ENCODE data around the gene MED14.

The MED14 gene

GRCh38 chrX:40755291-40756249, 20.2 kb upstream of the MED14 start:
- no peak for DNase-seq (ENCODE audit: low read depth)
- TF ChIP-seq CTCF (IDR thresholded peaks at IDR 0.05; ENCODE audit: control insufficient read depth, insufficient read depth, low read depth, low read length, missing control alignments), result no peak
- no peak overlapping the region for H3K4me3 ChIP-seq (ENCODE audit: control insufficient read depth, low read depth, low read length)

- no peak for TF ChIP-seq CTCF (IDR thresholded peaks at IDR 0.05; ENCODE audit: control insufficient read depth, insufficient read depth, low read depth, low read length, missing control alignments)
- DNase-seq (ENCODE audit: low read depth), result no peak
- H3K4me3 ChIP-seq (ENCODE audit: control insufficient read depth, low read depth, low read length), result no peak overlapping the region
Observed at GRCh38 chrX:40749681-40750494, 14.5 kb upstream of the MED14 start.

- DNase-seq (ENCODE audit: low read depth), result no peak
- no peak for TF ChIP-seq CTCF (IDR thresholded peaks at IDR 0.05; ENCODE audit: control insufficient read depth, insufficient read depth, low read depth, low read length, missing control alignments)
- no peak overlapping the region for H3K4me3 ChIP-seq (ENCODE audit: control insufficient read depth, low read depth, low read length)
Observed at GRCh38 chrX:40748977-40749376, 13.6 kb upstream of the MED14 start.

GRCh38 chrX:40746521-40746920, 11.2 kb upstream of the MED14 start:
- no peak for TF ChIP-seq CTCF (IDR thresholded peaks at IDR 0.05; ENCODE audit: control insufficient read depth, insufficient read depth, low read depth, low read length, missing control alignments)
- H3K4me3 ChIP-seq (ENCODE audit: control insufficient read depth, low read depth, low read length), result no peak overlapping the region
- no peak for DNase-seq (ENCODE audit: low read depth)

GRCh38 chrX:40736170-40736505, 796 bp upstream of the MED14 start:
- peak; percentile 16 for DNase-seq (ENCODE audit: low read depth)
- peak overlapping the region; percentile 75 for H3K4me3 ChIP-seq (ENCODE audit: control insufficient read depth, low read depth, low read length)
- TF ChIP-seq CTCF (IDR thresholded peaks at IDR 0.05; ENCODE audit: control insufficient read depth, insufficient read depth, low read depth, low read length, missing control alignments), result no peak

GRCh38 chrX:40734971-40735324, 394 bp downstream of the MED14 start:
- peak overlapping the region; percentile 75 for H3K4me3 ChIP-seq (ENCODE audit: control insufficient read depth, low read depth, low read length)
- DNase-seq (ENCODE audit: low read depth), result no peak
- no peak for TF ChIP-seq CTCF (IDR thresholded peaks at IDR 0.05; ENCODE audit: control insufficient read depth, insufficient read depth, low read depth, low read length, missing control alignments)
